ENCODE results near the gene STXBP2. TPM values are rescaled to one million over a fixed set of nuclear protein-coding genes. Genes with fewer than 3 reads are reported as not detected.

Gene STXBP2
- total RNA-seq, 1 donor from 2014 or later: 64.3 TPM

DNA sequence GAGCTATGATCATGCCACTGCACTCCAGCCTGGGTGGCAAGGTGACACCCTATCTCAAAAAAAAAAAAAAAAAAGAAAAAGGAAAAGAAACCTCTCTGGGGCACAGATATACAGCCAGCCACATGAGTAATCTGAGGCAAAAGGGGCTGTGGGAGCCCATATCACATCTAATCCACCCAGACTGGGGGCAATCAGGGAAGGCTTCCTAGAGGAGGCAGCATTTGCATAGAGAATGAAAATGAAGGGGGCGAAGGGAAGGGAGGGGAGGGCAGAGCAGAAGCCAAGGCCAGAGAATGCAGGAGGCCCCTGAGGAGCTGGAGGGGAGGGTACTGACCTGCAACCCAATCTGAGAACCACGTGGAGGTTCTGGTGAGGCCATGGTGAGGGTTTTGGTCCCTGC, 13.2 kb downstream of the STXBP2 start:
- no peak overlapping the region for H3K27ac ChIP-seq

DNA sequence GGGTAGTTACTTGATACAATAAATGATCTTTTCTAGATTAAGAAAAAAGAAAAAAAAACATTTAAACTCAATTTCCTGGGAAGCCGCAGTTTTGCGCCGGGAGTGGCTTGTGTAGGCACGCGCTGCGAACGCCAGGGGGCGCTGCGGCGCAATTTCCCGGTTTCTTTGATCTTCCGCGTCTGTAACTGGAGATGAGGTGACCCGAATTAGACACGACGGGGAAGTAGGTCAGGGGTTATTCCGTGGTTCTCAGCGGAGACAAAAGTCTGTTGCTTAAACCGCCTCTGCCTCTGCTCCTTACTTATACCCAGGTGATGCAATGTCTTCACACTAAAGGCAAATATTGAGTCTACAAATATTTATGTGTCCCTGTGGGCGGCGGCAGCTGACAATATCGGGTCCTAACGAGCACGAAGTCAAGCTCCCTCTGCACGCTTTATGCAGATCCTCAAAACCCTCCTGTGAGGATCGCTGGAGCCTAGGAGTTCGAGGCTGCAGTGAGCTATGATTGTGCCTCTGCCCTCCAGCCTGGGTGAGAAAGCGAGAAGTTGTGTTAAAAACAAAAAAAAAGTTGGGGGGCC, 15.2 kb downstream of the STXBP2 start:
- Histone ChIP-seq H3K27ac (peak overlapping the region; percentile 40), H3K27me3 (no peaks in the 10 kb centered on the region), H3K36me3 (no peaks in the 10 kb centered on the region), H3K4me1 (peaks cover 4% of the 10 kb centered on the region), H3K4me3 (peak overlapping the region in 1 of 2 donors; percentile 41), H3K9me3 (no peaks in the 10 kb centered on the region)
- intact Hi-C loops (cut with DNase I): no loop called here
- TF ChIP-seq POLR2A (IDR thresholded peaks at IDR 0.05) (no peak), POLR2AphosphoS5 (IDR thresholded peaks at IDR 0.05; ENCODE audit: insufficient read depth in 1 of 2, low read depth in 1 of 2) (peak; percentile 34 to 51)
- TF ChIP-seq, protein P1, sequence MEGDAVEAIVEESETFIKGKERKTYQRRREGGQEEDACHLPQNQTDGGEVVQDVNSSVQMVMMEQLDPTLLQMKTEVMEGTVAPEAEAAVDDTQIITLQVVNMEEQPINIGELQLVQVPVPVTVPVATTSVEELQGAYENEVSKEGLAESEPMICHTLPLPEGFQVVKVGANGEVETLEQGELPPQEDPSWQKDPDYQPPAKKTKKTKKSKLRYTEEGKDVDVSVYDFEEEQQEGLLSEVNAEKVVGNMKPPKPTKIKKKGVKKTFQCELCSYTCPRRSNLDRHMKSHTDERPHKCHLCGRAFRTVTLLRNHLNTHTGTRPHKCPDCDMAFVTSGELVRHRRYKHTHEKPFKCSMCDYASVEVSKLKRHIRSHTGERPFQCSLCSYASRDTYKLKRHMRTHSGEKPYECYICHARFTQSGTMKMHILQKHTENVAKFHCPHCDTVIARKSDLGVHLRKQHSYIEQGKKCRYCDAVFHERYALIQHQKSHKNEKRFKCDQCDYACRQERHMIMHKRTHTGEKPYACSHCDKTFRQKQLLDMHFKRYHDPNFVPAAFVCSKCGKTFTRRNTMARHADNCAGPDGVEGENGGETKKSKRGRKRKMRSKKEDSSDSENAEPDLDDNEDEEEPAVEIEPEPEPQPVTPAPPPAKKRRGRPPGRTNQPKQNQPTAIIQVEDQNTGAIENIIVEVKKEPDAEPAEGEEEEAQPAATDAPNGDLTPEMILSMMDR (IDR thresholded peaks at IDR 0.05): peak; percentile 81 to 96 (median 94)
- DNase-seq (ENCODE audit: extremely low spot score in 2 of 2): no peak

More for the DNA sequence above, 13.2 kb downstream of the STXBP2 start:
- no peak overlapping the region for H3K4me3 ChIP-seq
- intact Hi-C loops (cut with DNase I): no loop called here
- no peaks in the 10 kb centered on the region for H3K36me3 ChIP-seq
- H3K4me1 ChIP-seq: peaks cover 4% of the 10 kb centered on the region
- TF ChIP-seq, protein P1 (IDR thresholded peaks at IDR 0.05): no peak
- no peak for TF ChIP-seq POLR2AphosphoS5 (IDR thresholded peaks at IDR 0.05; ENCODE audit: insufficient read depth in 1 of 2, low read depth in 1 of 2)
- no peaks in the 10 kb centered on the region for H3K9me3 ChIP-seq
- H3K27me3 ChIP-seq: no peaks in the 10 kb centered on the region
- DNase-seq (ENCODE audit: extremely low spot score in 2 of 2): no peak

DNA sequence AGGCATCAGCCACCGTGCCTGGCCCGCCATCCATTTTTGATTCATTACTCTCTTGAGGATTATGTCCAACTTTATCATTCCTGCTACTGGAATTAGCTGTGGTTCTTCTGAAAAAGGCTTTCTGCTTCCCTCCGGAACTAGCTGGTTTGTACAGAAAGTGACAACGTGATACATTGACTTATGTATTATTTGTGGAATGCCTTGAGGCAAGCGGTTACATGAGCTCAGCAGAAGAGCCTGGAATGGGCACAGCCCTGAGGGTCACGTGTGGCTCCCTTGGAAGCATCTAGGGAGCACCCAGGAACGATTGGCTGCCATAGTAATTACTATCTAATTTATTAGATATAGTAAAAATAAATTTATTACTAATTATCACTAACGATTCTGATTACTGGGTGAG, 17.5 kb downstream of the STXBP2 start:
- DNase-seq (ENCODE audit: extremely low spot score in 2 of 2): no peak
- H3K27ac ChIP-seq: no peak overlapping the region
- H3K9me3 ChIP-seq: no peaks in the 10 kb centered on the region
- no peak for TF ChIP-seq POLR2AphosphoS5 (IDR thresholded peaks at IDR 0.05; ENCODE audit: insufficient read depth in 1 of 2, low read depth in 1 of 2)
- TF ChIP-seq, protein P1 (IDR thresholded peaks at IDR 0.05): no peak
- no peak for TF ChIP-seq POLR2A (IDR thresholded peaks at IDR 0.05)
- H3K4me1 ChIP-seq: peaks cover 4% of the 10 kb centered on the region
- no peak overlapping the region for H3K4me3 ChIP-seq
- no peaks in the 10 kb centered on the region for H3K36me3 ChIP-seq
- intact Hi-C loops (cut with DNase I): no loop called here
- H3K27me3 ChIP-seq: no peaks in the 10 kb centered on the region

DNA sequence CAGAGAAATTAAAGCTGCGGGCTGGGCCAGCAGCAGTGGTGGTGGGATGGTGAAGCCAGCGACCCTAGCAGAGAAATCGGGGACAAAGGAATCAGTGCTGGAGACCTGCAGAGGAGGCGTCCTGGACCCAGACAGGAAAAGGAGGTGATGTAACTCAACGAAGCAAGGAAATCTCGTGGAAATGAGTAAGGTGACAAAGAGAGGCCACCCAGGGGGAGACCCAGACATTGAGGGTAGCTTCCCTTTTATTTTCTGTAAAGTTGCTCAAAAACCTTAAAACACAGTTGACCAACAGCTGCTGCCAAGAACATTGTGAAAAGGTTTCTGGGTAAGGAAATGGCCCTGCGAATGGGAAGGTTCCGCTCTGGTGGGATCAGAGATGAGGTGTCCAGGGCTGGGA, 18.7 kb downstream of the STXBP2 start:
- TF ChIP-seq POLR2A (IDR thresholded peaks at IDR 0.05) (no peak), POLR2AphosphoS5 (IDR thresholded peaks at IDR 0.05; ENCODE audit: insufficient read depth in 1 of 2, low read depth in 1 of 2) (no peak)
- TF ChIP-seq, protein P1 (IDR thresholded peaks at IDR 0.05): no peak
- intact Hi-C loops (cut with DNase I): no loop called here
- H3K4me1 ChIP-seq: peaks cover 4% of the 10 kb centered on the region
- no peak overlapping the region for H3K4me3 ChIP-seq
- H3K36me3 ChIP-seq: no peaks in the 10 kb centered on the region
- no peak overlapping the region for H3K27ac ChIP-seq
- no peaks in the 10 kb centered on the region for H3K27me3 ChIP-seq
- H3K9me3 ChIP-seq: no peaks in the 10 kb centered on the region
- no peak for DNase-seq (ENCODE audit: extremely low spot score in 2 of 2)

DNA sequence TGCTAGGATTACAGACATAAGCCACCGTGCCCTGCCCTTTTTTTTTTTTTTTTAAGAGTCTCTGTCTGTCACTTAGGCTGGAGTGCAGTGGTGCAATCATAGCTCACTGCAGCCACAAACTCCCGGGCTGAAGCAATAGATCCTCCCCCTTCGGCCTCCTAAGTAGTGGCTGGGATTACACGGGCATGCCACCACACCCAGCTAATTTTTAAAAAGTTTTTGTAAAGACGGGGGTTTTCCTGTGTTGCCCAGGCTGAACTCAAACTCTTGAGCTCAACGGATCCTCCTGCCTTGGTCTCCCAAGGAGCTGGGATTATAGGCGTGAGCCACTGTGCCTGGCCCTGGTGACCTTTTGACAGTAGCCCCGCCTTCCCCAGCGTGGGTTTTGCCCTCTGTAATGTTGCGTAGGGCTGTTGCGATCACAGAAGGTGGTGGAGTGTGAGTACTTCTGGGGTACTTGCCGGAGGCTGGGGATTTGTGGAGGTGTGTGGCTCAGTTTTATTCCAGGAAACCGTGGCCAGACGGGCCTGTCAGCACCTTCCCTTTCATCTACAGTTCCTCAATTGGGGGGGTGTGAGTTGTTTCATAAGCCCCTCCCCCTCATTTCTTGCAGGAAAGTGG, 20.3 kb downstream of the STXBP2 start:
- no peak for DNase-seq (ENCODE audit: extremely low spot score in 2 of 2)
- TF ChIP-seq POLR2AphosphoS5 (IDR thresholded peaks at IDR 0.05; ENCODE audit: insufficient read depth in 1 of 2, low read depth in 1 of 2) (no peak), POLR2A (IDR thresholded peaks at IDR 0.05) (no peak)
- TF ChIP-seq, protein P1 (IDR thresholded peaks at IDR 0.05): no peak
- H3K36me3 ChIP-seq: no peaks in the 10 kb centered on the region
- H3K4me1 ChIP-seq: peaks cover 2% of the 10 kb centered on the region
- intact Hi-C loops (cut with DNase I): no loop called here
- H3K27ac ChIP-seq: no peak overlapping the region
- no peak overlapping the region for H3K4me3 ChIP-seq
- H3K9me3 ChIP-seq: no peaks in the 10 kb centered on the region
- no peaks in the 10 kb centered on the region for H3K27me3 ChIP-seq
